HG02885 (cell line): Measurements from ENCODE around the gene IYD.

Experiments used
- ATAC-seq: cut with Tn5 transposase; IDR thresholded peaks from one replicate; pipeline ENCODE4 v1.9.1; 2021; ENCODE audit warnings: mild to moderate bottlenecking; ENCODE audit not compliant: unreplicated experiment, poor library complexity

Gene IYD, protein sequence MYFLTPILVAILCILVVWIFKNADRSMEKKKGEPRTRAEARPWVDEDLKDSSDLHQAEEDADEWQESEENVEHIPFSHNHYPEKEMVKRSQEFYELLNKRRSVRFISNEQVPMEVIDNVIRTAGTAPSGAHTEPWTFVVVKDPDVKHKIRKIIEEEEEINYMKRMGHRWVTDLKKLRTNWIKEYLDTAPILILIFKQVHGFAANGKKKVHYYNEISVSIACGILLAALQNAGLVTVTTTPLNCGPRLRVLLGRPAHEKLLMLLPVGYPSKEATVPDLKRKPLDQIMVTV

DNA sequence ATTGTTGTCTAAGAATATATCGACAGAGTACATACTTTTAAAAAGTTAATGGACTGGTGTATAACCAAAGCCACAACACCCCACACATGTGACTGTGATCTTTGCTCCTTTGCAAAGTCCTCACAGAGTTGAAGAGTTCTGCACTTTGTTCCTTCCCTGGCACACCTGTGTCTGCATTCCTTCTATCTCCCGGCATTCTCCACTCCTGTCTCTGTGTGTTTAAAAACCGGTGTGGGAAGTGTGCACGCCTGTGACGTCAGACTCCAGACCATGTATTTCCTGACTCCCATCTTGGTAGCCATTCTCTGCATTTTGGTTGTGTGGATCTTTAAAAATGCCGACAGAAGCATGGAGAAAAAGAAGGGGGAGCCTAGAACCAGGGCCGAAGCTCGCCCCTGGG lies at the start of gene IYD:
TSS of gene IYD (plus strand) at position 251 of the 400 bp plus-strand sequence. CDS start at position 271, 20 bp downstream.
- no peak for ATAC-seq

DNA sequence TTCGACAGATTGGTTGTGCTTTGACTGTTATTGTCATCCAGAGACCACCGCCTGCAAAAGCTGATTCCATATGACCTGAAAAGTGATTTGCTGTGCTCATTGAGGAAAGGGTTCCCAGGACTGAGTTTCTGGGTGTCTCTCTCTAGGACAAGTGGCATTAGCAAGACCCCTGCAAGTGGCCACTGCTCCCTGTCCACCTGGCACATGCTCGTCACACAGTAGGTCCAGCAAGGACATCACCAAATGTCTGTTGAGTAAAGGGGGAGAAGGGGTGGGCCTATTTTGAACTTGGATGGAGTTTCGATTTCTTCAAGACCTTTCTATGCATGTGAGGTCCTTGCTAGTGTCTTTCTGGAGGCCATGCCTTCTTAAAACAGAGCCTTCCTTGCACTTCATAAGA lies 48.9 kb upstream of the IYD start:
- no peak for ATAC-seq

DNA sequence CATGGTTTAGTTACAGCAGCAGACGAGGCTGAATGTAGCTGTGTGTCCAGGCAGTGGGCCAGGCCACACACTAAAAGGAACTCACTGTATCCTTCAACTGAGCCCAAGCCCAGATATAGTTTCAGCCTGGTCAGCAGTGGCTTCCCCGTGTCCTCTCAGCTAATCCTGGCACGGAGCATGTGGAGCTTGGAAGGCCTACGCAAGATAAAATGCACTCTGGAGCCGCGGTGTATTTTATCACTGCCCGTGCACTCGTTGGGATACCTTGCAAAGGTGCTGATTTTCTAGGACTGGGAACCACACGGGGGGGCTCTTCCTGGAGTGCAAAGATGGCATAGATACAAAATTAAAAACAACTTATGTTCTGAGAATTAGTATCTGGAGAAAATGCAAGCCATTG lies 48.4 kb upstream of the IYD start:
- ATAC-seq = no peak

DNA sequence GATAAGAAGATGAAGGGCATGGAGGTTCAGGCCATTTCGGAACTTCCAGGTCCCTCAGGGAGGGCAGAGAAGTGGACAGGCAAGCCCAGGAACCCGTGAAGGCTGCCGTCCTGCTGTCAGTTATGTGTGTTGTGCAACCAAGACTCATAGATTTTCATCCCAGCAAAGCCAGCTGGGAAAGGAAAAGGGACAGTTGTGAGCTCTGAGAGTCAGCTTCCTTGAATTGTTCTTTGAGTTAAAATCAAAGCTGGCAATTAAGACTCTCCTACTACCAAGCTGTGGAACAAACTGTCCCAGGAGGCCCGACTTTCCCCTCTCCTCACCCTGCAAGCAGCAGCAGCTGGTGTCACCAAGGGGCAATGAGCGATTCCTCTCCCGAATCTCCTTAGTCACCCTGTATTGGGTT lies 46.3 kb upstream of the IYD start:
- no peak for ATAC-seq

DNA sequence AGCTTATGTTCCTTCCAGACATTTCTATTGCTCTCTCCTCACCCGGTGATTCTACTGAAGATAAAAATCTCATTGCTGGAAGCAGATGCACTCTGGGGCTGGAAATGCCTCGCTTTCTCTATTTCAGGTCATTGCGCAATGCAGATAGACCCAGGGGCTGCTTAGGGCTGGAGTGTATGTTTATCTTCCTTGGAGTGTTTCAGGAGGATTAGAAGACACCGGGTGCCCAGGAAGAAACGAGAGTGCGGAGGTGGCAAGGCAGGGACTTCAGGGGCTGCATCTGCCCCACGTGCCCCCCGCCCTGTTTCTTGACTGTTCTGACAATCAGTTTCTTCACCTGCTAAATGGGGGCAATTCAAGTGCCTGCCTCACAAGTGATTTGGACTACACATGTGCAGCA lies 45.6 kb upstream of the IYD start:
- ATAC-seq = no peak

DNA sequence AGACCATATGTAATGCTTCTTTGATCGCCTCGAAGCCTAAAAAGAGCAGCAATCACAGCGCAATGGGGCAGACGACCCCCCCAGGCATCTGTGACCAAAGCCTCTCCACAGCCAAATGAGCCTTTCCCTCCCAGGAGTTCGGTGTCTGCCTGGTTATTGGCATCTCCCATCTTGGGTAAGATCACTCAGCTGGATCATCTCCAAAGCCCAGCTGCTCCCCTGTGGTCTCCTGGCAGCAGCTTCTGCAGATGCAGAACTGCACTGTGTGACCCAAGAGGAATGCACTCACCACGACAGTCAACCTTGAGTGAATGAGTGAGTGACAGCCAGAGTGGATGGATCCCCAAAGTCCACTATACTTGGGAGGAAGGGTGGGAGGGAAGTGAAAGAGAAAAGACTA lies 44.8 kb upstream of the IYD start:
- no peak for ATAC-seq

DNA sequence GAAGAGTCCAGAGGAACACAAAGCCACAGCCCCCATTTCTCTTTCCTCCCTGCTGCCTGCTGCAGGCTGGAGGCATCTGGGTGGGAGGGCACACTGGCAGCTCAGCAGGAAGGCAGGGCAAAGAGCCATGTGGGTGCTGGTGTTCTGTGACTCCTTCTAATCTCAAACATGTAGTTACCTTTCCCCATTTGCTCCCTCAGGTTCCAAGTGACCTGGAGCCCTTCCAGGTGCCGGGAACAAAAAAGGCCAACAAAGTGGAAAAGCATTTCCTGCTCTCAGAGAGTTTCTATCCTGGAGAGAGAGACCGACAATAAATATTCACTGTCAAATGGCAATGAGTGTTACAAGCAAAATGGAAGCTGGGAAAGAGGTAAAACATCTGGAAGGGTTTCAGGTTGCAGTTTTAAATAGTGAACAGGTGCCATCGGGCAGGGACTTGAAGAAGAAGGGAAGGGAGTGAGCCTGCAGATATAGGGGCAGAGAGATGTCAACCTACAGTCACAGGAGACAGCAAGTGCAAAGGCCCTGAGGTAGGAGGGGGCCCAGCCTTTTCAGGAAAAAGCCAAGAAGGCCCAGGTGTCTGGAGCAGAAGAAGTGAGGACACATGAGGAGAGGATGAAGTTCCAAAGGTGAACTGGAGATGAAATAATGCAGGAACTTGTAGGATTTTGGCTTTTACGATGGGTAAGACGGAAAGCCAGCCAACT lies 43.6 kb upstream of the IYD start:
- no peak for ATAC-seq

DNA sequence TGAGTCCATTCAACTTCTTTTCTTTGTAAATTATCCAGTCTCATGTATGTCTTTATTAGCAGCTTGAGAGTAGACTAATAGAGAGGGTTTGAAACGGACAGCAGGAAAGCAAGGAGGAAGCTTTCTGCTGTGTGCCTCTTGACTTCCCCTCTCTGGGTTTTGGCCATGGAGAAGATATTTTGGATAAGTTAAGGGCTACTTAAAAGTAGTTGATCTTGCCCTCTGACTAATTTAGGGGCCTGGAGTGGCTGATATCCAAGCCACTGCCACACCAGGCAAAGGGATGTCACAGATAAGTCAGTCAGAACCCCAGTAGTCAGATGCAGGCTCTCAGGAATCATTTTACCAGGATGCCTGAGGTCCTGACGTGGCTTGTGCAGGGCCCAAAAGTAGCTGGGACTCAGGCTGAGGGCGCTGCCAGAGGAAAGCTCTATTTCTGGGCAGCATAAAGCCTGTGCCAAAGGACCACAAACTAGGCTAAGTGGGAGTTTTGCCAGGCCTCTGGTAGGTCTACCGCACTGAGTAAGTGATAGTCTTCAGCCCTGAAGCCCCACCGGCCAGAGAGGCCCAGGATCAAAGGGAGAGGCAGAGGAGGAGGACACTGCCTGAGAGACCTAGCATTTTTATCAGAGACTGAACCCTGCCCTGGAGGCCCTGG lies 41.6 kb upstream of the IYD start:
- ATAC-seq = no peak

DNA sequence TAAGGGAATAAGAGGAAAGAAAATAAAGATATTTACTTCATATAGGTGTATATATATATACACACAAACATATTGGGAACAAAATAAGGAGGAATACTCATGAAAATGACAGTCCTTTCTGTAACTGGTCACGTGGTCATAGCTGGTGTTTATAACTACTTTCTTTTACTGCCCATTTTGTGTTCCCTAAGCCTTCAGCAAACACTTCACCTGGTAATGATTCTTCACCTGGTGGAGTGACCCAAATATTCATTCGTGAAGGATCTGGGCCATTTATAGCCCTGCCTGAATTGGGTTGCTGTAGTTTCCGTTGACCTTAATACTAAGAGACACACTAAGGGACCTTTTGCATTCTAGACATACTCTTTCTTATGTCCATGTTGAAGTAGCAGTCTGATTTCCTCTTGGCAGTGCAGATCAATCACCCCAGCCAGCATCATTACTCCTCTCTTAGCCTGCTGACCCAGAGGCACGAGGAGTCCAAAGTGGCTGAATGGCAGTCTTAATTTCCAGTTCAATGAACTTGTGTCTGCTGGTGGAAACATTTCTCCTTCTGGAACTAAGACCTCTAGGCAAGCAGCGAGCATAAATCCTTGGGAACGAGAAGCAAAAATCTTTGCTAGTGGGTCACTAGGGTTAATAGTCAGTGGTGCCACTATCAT lies 39.9 kb upstream of the IYD start:
- no peak for ATAC-seq

DNA sequence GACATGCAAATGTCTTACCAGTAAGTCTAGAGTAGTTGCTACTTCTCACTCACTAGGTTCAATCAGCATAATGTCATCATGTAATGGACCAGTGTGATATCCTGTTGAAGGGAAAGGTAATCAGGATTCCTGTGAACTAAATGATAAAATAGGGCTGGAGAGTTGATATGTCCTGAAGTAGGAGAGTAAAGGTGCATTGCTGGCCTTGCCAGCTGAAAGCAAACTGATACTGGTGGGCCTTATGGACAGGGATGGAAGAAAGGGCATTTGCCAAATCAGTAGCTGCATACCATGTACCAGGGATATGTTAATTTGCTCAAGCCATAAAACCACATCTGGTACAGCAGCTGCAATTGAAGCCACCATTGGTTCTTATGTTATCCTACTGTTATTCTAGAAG lies 37.5 kb upstream of the IYD start:
- ATAC-seq = no peak

DNA sequence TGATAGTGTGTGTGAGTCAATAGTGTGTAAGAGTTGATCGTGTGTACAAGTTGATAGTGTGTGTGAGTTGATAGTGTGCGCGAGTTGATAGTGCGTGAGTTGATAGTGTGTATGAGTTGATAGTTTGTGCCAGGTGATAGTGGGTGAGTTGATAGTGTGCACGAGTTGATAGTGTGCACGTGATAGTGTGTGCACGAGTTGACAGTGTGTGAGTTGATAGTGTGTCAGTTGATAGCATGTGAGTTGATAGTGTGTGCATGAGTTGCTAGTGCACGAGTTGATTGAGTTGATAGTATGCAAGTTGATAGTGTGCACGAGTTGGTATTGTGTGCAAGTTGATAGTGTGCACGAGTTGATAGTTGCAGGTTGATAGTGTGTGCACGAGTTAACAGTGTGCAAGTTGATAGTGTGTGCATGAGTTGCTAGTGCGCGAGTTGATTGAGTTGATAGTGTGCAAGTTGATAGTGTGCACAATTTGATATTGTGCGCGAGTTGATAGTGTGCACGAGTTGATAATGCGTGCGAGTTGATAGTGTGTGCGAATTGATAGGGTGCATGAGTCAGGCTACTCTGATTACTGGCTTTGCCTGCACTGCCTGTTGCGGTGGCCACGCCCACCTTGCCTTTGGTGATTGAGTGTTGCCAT lies 35.8 kb upstream of the IYD start:
- ATAC-seq = no peak

DNA sequence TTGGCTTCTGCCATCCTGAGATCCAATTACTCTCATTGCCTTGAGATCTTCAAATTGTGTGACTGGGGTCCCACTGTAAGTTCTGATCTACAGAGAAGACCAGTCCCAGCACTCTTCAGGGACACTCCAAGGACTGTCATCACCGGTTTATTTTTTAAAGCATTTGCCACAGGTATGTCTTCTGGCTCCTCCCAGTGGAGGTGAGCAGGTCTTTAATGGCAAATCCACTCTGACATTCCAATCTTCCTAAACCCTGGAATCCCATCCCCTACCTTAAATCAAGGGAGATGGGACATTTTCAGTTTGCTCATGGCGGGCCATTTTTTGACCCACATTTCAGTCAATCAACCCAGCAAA lies 35.2 kb upstream of the IYD start:
- no peak for ATAC-seq

DNA sequence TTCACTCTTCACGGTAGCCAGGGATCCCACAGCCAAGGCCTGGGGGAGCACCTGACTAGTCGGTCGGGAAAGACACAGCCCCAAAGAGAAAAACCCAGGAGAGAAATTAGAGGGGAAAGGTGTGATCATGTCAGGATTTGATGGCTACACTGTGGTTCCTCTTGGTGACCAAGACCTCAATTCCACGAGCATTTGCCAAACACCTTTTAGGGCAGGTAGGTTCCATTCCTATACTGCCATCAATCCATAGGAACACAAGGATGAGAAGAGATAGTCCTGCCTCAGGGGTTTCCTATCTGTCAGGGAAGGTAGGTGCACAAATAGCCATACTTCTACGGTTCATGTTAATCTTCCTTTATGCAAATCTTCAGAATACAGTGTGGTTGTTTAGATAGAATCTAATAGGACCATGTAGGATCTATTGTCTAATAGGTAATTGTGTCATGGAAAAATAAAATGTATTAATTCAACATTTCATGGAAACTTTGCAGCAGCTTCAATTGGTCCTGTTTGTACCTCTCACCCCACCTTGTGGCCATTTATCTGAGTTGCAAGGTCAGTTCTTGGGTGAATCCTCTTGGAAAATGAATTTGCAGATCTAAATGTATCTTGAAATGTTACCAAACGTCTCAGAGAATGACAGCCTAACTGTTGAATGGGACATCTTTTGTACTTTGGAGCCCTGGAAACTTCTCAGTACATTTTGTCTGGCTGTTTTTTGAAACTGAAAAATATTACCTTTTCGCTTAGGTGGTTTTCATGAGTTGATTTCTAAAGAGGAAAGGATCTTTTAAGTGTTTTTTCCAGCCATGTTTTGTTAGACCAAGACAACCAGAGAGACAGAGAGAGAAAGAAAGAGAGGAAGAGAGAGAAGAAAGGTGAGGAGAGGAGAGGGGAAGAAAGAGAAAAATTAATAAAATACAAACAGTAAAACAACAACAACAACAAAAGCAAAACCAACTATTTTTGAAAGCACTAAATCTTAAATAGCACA lies 33.7 kb upstream of the IYD start:
- no peak for ATAC-seq

DNA sequence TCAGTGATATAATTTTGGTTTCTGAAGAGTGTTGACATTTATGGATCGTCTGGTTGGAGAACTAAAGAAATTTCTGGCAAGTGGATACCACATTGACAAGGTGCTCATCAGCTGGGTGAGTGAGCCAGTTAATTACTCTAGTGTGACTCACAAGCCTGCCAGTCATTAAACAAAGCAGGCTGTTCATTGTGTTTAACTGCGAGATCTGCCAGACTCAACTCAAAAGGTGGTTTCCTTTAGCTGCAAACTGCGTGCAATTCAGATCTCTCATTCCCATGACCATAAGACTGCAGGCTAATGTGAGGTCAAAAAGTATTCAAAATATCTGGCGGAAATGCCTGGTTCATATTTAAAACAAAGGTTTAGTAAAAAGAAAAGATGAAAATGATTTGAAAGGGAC lies 32.5 kb upstream of the IYD start:
- no peak for ATAC-seq

DNA sequence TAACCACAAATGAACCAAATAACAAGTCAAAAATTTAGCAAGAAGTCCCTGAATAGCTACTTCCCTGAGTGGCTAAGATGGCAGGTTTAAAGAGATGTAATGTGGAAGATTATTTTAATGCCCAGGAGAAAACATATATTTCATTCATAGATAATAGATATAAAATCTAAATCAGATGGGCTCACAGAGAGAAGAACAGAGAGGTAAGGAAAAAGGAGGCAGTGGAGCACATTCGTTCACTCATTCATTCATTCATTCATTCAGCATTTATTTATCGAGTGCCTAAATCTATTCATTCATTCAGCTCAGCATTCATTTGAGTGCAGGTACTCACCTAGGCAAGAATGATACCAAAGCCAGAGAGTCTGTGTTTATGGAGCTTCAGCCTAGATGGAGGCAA lies 32.1 kb upstream of the IYD start:
- ATAC-seq = no peak

DNA sequence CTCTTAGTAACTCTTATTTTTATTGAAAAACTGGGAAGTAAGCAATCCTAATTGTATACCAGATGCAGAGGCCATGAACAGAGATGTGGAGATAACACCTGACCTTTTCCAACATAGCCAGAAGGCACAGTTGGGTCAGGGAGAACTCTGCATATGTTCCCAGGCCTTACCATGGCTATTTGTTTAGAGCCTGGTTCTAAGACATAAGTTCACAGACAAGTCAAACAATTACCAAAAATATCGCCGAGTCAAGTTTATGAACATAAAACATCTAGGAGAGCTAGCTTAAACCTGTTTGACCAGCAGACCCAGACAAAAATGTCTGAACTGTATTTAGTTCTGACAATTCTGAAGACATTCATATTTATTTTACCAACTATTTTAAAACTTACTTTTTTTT lies 26.7 kb upstream of the IYD start:
- no peak for ATAC-seq

DNA sequence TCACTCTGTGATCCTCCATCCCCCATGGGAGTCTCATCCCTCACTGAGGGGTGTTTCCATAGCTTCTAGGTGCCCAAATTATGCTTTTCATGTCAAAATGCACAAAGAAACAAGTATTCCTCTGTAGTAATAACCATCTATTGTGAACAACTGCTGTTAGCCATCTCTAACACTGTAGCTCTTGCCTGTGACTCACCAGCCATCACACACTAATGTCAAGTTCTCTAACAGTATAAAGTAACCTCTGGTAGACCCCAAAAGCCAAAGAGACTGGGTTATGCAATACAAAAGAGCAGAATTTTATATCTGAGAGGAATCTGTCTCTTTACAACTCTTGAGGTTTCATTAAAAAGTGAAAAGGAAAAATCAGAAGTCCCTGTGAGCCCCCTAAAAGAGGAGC lies 25.4 kb upstream of the IYD start:
- ATAC-seq = no peak

DNA sequence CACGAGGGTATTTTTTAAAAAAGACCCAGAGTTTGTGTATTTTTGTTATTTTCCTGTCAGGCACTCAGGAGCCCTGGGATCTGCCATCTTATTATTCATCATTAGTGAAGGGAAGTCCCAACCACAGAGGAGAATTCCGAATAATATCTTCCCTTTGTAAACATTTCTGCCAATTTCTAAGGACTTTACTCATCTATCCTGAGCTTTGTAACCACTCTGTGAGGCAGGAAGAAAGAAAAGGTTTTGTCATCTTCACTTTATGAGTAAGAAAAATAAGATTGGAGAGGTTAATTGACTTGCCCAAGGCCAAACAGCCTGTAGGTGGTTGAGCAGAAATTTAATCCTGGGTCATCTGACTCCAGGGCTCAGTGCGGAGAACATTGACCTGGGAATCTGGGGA lies 23.0 kb upstream of the IYD start:
- no peak for ATAC-seq

DNA sequence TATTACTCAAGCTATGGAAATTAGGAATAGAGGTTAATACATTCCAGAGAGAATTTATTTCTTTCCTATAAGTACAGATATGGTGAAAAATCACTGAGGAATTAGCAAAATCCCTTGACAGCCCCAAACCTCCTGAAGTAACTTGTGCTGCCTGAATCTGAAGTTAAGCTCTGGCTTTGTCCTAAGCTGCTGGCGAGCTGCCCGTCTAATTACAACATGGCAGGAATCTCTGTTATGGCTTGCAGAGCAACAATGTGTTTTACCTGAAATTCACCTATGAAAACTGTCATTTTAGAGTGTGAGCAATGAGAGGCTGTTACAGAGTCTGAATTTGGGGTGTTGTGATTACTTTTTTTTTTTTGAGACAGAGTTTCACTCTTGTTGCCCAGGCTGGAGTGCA lies 22.5 kb upstream of the IYD start:
- no peak for ATAC-seq

DNA sequence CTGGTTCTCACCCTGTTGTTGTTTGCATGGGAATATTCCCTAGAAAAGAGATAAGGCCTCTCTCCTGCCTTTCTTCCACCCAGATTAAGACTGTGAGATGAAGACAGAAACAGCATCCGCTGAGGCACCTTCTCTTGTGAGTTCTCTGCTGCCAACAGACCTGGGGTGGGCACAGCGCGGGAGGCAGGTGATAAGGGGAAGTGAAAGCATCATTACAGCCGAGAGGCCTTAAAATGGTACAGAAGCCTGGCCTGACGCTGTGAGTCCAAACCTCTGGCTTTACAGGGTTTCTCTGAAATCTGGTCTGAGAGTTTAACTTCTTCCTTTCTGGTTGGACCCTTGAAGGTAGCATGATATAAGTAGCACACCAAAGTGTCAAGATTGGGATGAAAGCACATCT lies 21.0 kb upstream of the IYD start:
- ATAC-seq = peak; percentile 49
